Liver (tissue), 3 donors: ENCODE measurements around the gene SMS.

ENCODE experiments used
- CTCF ChIP-seq: fragments of 150-350 bp; IDR thresholded peaks from 2 replicates; pipeline ENCODE4 v1.5.1; 2017; ENCODE audit warnings: improper control_type of control experiment, low read depth, low read length; ENCODE audit not compliant: missing input control
- FOXA1 ChIP-seq: IDR thresholded peaks from 2 replicates; pipeline ENCODE4 v1.6.1; 2016; ENCODE audit warnings: antibody characterized with exemption
- GABPA ChIP-seq, 2 donors: IDR thresholded peaks in 1 of 2; conservative IDR thresholded peaks in 1 of 2; 2 replicates each; pipeline ENCODE4 v1.6.1; 2016; ENCODE audit warnings: antibody characterized with exemption in 2 of 2, mild to moderate bottlenecking in 1 of 2, moderate library complexity in 1 of 2
- HNF4A ChIP-seq, 2 donors: conservative IDR thresholded peaks; 2 replicates each; pipeline ENCODE4 v1.6.1; 2016; ENCODE audit warnings: antibody characterized with exemption in 2 of 2, mild to moderate bottlenecking in 2 of 2
- MAX ChIP-seq: IDR thresholded peaks from 2 replicates; pipeline ENCODE4 v1.6.1; 2016; ENCODE audit warnings: antibody characterized with exemption
- RAD21 ChIP-seq, 2 donors: IDR thresholded peaks; 2 replicates each; pipeline ENCODE4 v1.6.1; 2016; ENCODE audit warnings: antibody characterized with exemption in 2 of 2, mild to moderate bottlenecking in 2 of 2
- SP1 ChIP-seq: IDR thresholded peaks from 2 replicates; pipeline ENCODE4 v1.6.1; 2018; ENCODE audit warnings: antibody characterized with exemption, mild to moderate bottlenecking
- TAF1 ChIP-seq: conservative IDR thresholded peaks from 2 replicates; pipeline ENCODE4 v1.6.1; 2016; ENCODE audit warnings: antibody characterized with exemption, mild to moderate bottlenecking
- YY1 ChIP-seq: IDR thresholded peaks from 2 replicates; pipeline ENCODE4 v1.6.1; 2016; ENCODE audit warnings: antibody characterized with exemption, mild to moderate bottlenecking
- TF ChIP-seq, protein P1 (sequence below): IDR thresholded peaks from 2 replicates; pipeline ENCODE4 v1.6.1; 2016; ENCODE audit warnings: antibody characterized with exemption, mild to moderate bottlenecking
- donor health status: healthy.
- donor health status: healthy.

DNA sequence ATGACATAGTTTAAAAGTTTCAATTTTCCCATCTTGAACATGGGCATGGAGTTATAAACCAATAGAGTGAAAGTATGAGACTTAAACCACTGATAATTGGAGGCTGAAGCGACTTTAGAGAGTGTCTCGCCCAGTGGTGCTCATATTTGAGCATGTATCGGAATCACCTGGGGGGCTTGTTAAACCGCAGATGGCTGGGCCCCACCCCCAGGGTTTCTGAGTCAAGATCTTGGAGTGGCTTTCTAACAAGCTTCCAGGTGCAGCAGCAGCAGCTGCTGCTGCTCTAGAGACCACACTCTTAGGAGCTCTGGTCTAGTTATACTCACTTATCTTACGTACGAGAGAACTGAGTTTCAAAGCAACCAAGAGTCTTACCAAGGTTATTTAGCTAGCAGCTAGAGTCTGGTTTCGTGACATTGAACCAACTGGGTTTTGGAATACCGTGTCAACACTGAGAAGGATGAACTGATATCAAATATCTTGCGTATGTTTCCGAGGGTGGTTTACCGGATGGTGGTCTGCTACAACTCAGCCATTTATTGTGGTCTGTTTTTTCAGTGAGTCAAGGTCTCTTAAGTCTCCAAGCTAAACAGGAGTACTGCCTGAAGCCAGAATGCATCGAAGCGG is 97.5 kb downstream of the SMS start:
- no peak for TF ChIP-seq CTCF
- no peak for TF ChIP-seq MAX
- TF ChIP-seq, protein P1, sequence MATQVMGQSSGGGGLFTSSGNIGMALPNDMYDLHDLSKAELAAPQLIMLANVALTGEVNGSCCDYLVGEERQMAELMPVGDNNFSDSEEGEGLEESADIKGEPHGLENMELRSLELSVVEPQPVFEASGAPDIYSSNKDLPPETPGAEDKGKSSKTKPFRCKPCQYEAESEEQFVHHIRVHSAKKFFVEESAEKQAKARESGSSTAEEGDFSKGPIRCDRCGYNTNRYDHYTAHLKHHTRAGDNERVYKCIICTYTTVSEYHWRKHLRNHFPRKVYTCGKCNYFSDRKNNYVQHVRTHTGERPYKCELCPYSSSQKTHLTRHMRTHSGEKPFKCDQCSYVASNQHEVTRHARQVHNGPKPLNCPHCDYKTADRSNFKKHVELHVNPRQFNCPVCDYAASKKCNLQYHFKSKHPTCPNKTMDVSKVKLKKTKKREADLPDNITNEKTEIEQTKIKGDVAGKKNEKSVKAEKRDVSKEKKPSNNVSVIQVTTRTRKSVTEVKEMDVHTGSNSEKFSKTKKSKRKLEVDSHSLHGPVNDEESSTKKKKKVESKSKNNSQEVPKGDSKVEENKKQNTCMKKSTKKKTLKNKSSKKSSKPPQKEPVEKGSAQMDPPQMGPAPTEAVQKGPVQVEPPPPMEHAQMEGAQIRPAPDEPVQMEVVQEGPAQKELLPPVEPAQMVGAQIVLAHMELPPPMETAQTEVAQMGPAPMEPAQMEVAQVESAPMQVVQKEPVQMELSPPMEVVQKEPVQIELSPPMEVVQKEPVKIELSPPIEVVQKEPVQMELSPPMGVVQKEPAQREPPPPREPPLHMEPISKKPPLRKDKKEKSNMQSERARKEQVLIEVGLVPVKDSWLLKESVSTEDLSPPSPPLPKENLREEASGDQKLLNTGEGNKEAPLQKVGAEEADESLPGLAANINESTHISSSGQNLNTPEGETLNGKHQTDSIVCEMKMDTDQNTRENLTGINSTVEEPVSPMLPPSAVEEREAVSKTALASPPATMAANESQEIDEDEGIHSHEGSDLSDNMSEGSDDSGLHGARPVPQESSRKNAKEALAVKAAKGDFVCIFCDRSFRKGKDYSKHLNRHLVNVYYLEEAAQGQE: no peak
- TF ChIP-seq RAD21 (IDR thresholded peaks at IDR 0.05): no peak
- no peak for TF ChIP-seq TAF1
- no peak for TF ChIP-seq HNF4A (conservative IDR thresholded peaks at IDR 0.05)
- TF ChIP-seq YY1: no peak
- TF ChIP-seq SP1: no peak
- no peak for TF ChIP-seq FOXA1
- no peak for TF ChIP-seq GABPA (IDR thresholded peaks at IDR 0.05 in 1 of 2, conservative IDR thresholded peaks at IDR 0.05 in 1 of 2)
